Uterus (tissue), 4 donors: ENCODE results near the gene MACROD1. TPM values are rescaled to one million over a fixed set of nuclear protein-coding genes. Genes with fewer than 3 reads are reported as not detected.

ENCODE experiments used
- DNase-seq, 2 donors: peaks; one replicate each; pipeline ENCODE4 v3.0.0-alpha.2; 2019 to 2020
- H3K27ac ChIP-seq, 2 donors: fragments of 200-600 bp; sonication (generic); 1 replicate in 1 of 2; 2 replicates in 1 of 2; pipeline ENCODE4 v1.5.1; 2016 to 2018
- H3K27me3 ChIP-seq, 2 donors: fragments of 200-600 bp; sonication (generic); one replicate each; pipeline ENCODE4 v1.5.1; 2018 to 2019; ENCODE audit warnings: control low read depth in 1 of 2
- H3K36me3 ChIP-seq, 2 donors: fragments of 200-600 bp; sonication (generic); one replicate each; pipeline ENCODE4 v1.5.1; 2019; ENCODE audit warnings: control low read depth in 1 of 2
- H3K4me1 ChIP-seq, 2 donors: fragments of 200-600 bp; sonication (generic); one replicate each; pipeline ENCODE4 v1.5.1; 2018 to 2019; ENCODE audit warnings: control low read depth in 1 of 2
- H3K4me3 ChIP-seq, 2 donors: fragments of 200-600 bp; sonication (generic); 1 replicate in 1 of 2; 2 replicates in 1 of 2; pipeline ENCODE4 v1.5.1; 2018 to 2019; ENCODE audit warnings: mild to moderate bottlenecking in 1 of 2
- H3K9me3 ChIP-seq, 2 donors: fragments of 200-600 bp; sonication (generic); one replicate each; pipeline ENCODE4 v1.5.1; 2019; ENCODE audit warnings: control low read depth in 1 of 2
- POLR2A ChIP-seq, 2 donors: fragments of 450-650 bp; IDR thresholded peaks; one replicate each; pipeline ENCODE4 v1.6.1; 2016; ENCODE audit warnings: antibody characterized with exemption in 2 of 2, mild to moderate bottlenecking in 1 of 2, moderate library complexity in 1 of 2
- intact Hi-C: fragments of 100-400 bp; cut with DNase I; formaldehyde crosslinking; loops from one replicate; pipeline ENCODE4 v1.15.1; 2023; ENCODE audit warnings: low total_unique reads
- total RNA-seq, 4 donors: library from RNA; depleted of rRNA in 3 of 4; stranded (reverse); fragments of >200 nt in 3 of 4; gene quantifications; one replicate each; pipeline versions ENCODE4 v1.1.0 to v1.2.4, GENCODE V29; 2014 to 2023
- TF ChIP-seq, protein P1 (sequence below), 4 experiments: fragments of 200-600 bp in 2 of 4; fragments of 450-650 bp in 2 of 4; sonication (generic) in 2 of 4; IDR thresholded peaks; one replicate each; pipeline ENCODE4 v1.5.1; 2016 to 2019; ENCODE audit warnings: antibody characterized with exemption in 4 of 4, mild to moderate bottlenecking in 2 of 4, moderate library complexity in 1 of 4
- donor health status: DM: yes; HTN: yes; CAD: no.

MACROD1 gene
- total RNA-seq, 4 donors from 2014 or later, result 1.8 to 27.1 (median 6.6) TPM

DNA sequence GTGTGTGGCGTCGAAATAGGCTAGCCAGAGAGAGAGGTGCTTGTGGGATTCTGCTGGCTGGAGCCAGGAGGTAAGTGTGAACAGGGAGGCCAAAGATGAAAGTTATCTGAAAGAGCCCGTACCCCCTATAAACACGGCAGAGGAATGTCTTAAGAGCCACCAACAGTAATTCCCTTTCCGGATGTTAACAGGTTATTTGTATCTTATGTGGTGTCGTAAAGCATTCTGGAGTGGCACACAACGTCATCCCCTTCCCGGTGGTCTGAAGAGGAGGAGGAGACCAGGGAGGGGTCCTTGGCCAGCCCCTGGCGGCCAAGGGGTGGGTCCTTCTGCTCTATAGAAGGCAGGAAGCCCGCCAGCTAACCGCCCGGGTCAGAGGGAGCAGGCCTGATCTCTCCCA lies 39.5 kb downstream of the MACROD1 start:
- intact Hi-C loops, result no loop called here
- TF ChIP-seq, protein P1, sequence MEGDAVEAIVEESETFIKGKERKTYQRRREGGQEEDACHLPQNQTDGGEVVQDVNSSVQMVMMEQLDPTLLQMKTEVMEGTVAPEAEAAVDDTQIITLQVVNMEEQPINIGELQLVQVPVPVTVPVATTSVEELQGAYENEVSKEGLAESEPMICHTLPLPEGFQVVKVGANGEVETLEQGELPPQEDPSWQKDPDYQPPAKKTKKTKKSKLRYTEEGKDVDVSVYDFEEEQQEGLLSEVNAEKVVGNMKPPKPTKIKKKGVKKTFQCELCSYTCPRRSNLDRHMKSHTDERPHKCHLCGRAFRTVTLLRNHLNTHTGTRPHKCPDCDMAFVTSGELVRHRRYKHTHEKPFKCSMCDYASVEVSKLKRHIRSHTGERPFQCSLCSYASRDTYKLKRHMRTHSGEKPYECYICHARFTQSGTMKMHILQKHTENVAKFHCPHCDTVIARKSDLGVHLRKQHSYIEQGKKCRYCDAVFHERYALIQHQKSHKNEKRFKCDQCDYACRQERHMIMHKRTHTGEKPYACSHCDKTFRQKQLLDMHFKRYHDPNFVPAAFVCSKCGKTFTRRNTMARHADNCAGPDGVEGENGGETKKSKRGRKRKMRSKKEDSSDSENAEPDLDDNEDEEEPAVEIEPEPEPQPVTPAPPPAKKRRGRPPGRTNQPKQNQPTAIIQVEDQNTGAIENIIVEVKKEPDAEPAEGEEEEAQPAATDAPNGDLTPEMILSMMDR (IDR thresholded peaks at IDR 0.05), result no peak
- TF ChIP-seq POLR2A (IDR thresholded peaks at IDR 0.05), result no peak
- H3K9me3 ChIP-seq, result no peaks in the 10 kb centered on the region
- no peak overlapping the region for H3K27ac ChIP-seq
- H3K27me3 ChIP-seq, result no peaks in the 10 kb centered on the region
- H3K4me3 ChIP-seq, result no peak overlapping the region
- H3K36me3 ChIP-seq, result no peaks in the 10 kb centered on the region
- no peak for DNase-seq
- no peaks in the 10 kb centered on the region for H3K4me1 ChIP-seq

DNA sequence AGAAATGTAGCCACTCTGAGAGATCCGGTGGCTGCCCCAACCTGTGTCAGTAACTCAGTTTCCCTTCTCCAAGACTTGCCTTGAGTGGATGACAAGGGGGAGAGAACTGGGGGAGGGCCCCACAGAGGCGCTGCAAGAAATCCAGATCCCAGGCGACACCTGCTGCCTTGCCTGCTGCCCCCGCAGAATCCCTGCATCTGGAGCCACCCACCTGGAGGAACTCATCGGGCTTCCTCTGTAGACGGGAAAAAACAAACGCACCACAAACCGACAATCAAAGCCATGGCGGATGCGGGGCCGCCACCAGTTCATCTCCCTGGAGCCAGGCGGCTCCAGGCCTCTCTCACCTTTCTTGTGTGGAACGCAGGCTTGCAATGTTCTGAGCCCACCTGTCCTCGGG lies 40.2 kb downstream of the MACROD1 start:
- Histone ChIP-seq H3K4me3 (no peak overlapping the region), H3K36me3 (no peaks in the 10 kb centered on the region), H3K4me1 (no peaks in the 10 kb centered on the region), H3K27ac (no peak overlapping the region), H3K9me3 (no peaks in the 10 kb centered on the region), H3K27me3 (no peaks in the 10 kb centered on the region)
- no peak for DNase-seq
- TF ChIP-seq, protein P1 (IDR thresholded peaks at IDR 0.05), result no peak
- TF ChIP-seq POLR2A (IDR thresholded peaks at IDR 0.05), result no peak
- intact Hi-C loops, result no loop called here

DNA sequence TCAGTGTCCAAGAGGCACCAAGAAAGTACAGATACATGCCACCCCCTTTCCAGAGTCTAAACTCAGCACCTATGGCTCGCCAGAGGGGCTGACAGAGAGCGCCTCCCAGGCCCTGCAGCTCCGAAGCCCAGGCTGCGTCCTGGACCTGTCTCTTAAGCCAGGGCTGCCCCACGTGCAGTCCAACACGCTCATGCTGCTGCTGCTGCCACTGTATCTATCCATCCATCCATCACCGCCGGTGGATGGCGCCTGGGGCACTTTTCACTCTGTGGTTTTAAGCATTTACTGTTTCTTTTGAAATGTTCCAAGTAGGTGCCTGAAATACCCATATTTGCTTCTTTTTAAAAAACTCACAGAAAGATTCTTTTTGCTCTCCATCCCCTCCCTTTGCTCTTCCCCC lies 41.8 kb downstream of the MACROD1 start:
- H3K4me3 ChIP-seq, result no peak overlapping the region
- no peaks in the 10 kb centered on the region for H3K27me3 ChIP-seq

DNA sequence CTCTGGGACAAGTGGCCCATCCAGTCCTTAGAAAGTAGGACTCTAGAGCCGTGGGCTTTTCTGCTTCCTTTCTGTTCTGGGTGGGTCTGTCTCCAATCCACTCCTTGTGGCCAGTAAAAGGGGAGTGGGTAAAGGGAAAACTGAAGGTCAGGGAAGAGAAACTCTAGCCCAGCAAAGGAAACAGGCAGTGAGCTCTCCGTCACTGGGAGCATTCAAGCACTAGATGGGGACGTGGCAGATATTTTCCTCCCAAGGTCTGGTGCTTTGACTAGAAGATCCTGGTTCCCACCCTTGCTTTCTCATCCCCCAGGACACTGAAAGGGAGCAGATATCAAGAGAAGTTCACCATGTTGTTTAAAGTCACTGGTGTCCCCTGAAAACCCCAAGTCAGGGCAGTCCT lies 42.2 kb downstream of the MACROD1 start:
- Histone ChIP-seq H3K9me3 (no peaks in the 10 kb centered on the region), H3K4me1 (no peaks in the 10 kb centered on the region), H3K4me3 (no peak overlapping the region), H3K27me3 (no peaks in the 10 kb centered on the region), H3K36me3 (no peaks in the 10 kb centered on the region), H3K27ac (no peak overlapping the region)
- no peak for DNase-seq
- TF ChIP-seq, protein P1 (IDR thresholded peaks at IDR 0.05), result no peak
- TF ChIP-seq POLR2A (IDR thresholded peaks at IDR 0.05), result no peak
- intact Hi-C loops, result no loop called here

More for the DNA sequence above, 41.8 kb downstream of the MACROD1 start:
- Histone ChIP-seq H3K36me3 (no peaks in the 10 kb centered on the region), H3K4me1 (no peaks in the 10 kb centered on the region), H3K9me3 (no peaks in the 10 kb centered on the region), H3K27ac (no peak overlapping the region)
- intact Hi-C loops, result no loop called here
- TF ChIP-seq, protein P1 (IDR thresholded peaks at IDR 0.05), result no peak
- TF ChIP-seq POLR2A (IDR thresholded peaks at IDR 0.05), result no peak
- DNase-seq, result no peak

DNA sequence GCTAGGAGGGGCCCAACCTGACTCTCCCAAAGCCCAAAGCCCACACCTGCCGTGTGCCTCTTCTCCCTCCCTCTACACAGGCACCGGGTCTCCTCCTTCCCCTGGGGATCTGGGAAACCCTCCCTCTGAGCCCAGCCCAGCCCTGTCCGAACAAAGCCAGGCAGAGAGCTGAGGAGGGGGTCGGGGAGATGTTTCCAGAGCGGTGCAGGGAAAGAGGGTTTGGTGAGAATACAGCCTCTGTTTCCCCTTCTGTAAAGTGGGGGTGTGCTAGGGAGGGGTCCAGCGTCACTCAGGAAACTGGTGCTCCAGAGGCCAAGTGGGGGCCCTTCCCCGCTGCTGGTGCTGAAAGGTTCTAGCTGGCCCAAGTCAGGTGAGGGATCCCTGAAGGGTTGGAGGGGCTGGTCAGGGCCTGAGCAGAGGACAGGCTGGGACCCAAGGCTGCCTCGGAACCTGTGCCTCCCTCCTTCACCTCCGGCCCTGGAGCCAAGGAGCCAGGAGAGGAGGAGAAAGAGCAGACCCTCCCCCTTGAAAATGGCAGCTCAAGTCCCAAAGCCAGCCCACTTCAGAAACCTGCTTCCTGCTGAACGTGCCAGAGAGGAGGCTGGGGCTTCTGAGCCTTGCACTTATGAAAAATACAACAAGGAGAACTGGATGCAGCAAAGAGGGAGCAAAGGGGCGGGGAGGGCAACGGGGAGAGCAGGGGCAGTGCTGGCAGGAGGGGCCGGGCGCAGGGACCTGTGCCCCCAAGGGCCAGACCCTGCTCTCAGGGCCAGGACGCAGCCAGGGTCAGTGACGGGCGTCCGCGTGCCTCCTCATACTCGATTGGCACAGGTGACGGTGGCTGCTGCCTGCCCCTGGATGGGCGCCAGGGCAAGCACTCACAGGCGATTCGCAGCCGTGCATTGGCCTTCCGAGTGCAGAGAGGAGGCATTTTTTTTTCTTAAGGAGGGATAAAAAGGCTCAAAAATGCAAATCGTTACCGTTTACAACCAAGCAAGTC lies 43.2 kb downstream of the MACROD1 start:
- TF ChIP-seq, protein P1 (IDR thresholded peaks at IDR 0.05), result no peak
- TF ChIP-seq POLR2A (IDR thresholded peaks at IDR 0.05), result no peak
- Histone ChIP-seq H3K27me3 (no peaks in the 10 kb centered on the region), H3K4me3 (no peak overlapping the region), H3K27ac (no peak overlapping the region), H3K9me3 (no peaks in the 10 kb centered on the region), H3K4me1 (no peaks in the 10 kb centered on the region), H3K36me3 (no peaks in the 10 kb centered on the region)
- intact Hi-C loops, result no loop called here
- DNase-seq, result no peak
